Activated T-helper 1 cell treated with anti-CD3 and anti-CD28 coated beads, Interleukin-12 subunit alpha, Interleukin-12 subunit beta, Interleukin-2, Interleukin-4 antibody, amounts not matched to agents 30 ng/mL and 10 ng/mL and 1 ng/mL, durations not matched to agents 14 hours and 24 hours and 36 hours (primary cell): ENCODE data around the gene RNF224. TPM values are rescaled to one million over a fixed set of nuclear protein-coding genes. Genes with fewer than 3 reads are reported as not detected.
A peak's percentile ranks its signal among the peaks of the same experiment; 100 is the strongest.

Experiments
- DNase-seq: peaks from one replicate; pipeline ENCODE4 v3.0.0; 2021; ENCODE audit warnings: low spot score
- H3K27ac Mint-ChIP-seq: one replicate; pipeline ENCODE4 v1.8.0; 2021; ENCODE audit warnings: mild to moderate bottlenecking, mixed read lengths
- H3K27me3 Mint-ChIP-seq: one replicate; pipeline ENCODE4 v1.8.0; 2022; ENCODE audit warnings: mild to moderate bottlenecking, moderate library complexity, mixed read lengths; ENCODE audit not compliant: insufficient read depth
- H3K36me3 Mint-ChIP-seq: one replicate; pipeline ENCODE4 v1.8.0; 2021; ENCODE audit warnings: low read depth, mixed read lengths
- H3K4me1 Mint-ChIP-seq: one replicate; pipeline ENCODE4 v1.8.0; 2021; ENCODE audit warnings: low read depth, mixed read lengths
- H3K4me3 Mint-ChIP-seq: one replicate; pipeline ENCODE4 v1.8.0; 2021; ENCODE audit warnings: mild to moderate bottlenecking, moderate library complexity, mixed read lengths
- H3K9me3 Mint-ChIP-seq: one replicate; pipeline ENCODE4 v1.8.0; 2021; ENCODE audit warnings: mixed read lengths
- intact Hi-C: fragments of 100-400 bp; cut with micrococcal nuclease; formaldehyde crosslinking; loops from one replicate; pipeline ENCODE4 v1.15.1; 2024
- total RNA-seq: library from RNA; stranded (reverse); gene quantifications from 2 replicates; pipeline ENCODE4 v1.2.3, GENCODE V29; 2022

RNF224 gene
- 0.29 TPM in 1 of 2 replicates, not detected in the other for total RNA-seq

DNA sequence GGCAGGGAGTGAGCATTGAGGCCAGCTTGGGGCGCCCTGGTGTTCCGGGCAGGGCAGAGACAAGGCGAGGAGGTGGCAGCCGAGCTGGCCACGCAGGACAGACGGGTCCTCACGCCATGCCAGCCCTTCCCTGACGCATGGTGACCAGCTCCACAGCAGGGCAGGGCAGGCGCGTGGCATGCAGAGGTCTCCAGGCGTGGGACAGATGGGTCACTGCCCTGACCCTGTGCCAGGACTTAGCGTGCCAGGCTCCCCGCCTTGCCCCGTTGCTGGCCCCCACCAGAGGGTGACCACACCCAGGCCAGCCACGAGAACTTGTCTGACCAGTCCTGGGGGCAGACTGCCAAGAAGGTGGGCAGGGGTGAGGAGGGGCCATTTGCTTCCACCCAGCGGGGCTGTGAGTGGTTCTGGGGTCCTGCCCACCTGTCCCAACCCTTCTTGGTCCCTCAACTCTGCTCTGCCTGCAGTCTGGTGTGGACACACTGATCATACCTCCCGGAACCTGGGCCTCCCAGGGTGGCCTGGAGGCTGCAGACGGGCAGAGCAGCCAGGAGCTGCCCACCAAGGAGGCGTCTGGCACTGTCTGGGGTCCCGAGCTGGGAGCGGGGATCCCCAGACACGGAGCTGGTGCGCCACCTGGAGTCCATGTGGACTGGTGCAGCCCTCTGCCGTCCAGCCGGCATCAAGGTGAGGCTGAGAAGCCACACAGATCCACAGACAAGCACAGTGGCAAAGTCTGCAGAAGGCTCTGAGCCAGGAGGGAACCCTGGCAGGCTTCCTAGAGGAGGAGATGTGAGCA, at the start of gene RNF224:
TSS of gene RNF224 (plus strand) at position 449 of the 799 bp plus-strand sequence. CDS start 834 bp downstream, outside the sequence.
- Mint-ChIP-seq H3K27ac (no peak within 1 kb of the TSS), H3K4me3 (no peak within 1 kb of the TSS), H3K4me1 (peaks cover 5% of the 10 kb centered on the region), H3K9me3 (no peaks in the 10 kb centered on the region), H3K36me3 (no peaks in the 10 kb centered on the region), H3K27me3 (no peaks in the 10 kb centered on the region)
- DNase-seq = peak; percentile 73
- intact Hi-C loops = loop anchor here (1.0 kb wide), 3 partner anchors 9 to 109 kb away; no protein-coding TSS in a partner anchor

DNA sequence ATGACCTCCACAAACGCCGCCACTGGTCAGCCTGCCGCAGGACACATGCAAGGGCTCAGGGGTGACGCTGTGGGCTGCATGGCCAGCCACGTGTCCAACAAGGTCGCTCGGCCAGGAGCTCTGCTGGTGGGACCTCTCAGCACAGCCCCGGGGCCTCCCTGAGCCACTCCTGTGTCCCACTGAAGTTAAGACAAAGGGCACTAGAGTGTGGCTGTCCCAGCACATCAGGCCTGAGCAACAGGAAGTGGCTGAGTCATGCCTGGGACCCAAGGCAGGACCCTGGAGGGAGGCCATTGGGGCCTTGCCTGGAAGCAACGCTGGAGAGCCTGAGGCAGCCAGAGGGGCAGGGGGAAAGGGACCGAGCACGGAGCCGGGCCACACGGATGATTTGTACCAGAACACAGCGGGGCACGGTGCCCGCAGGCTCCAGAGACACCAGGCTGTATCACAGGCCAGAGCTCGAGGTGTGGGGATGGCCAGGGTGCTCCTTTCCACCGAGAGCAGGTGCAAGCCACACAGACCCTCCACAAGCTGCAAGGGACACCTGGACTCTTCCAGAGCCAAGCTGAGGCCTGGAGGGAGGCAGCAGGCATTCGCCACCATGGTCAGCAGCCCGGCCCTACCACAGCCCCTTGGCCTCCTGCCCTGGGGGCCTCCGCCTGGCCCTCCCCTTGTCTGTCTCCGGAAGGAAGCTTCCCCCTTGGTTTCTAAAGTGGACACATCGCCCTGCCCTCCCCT, 48.9 kb upstream of the RNF224 start:
- no peak overlapping the region for H3K27ac Mint-ChIP-seq
- H3K27me3 Mint-ChIP-seq = peaks cover 4% of the 10 kb centered on the region
- peaks cover 7% of the 10 kb centered on the region for H3K36me3 Mint-ChIP-seq

DNA sequence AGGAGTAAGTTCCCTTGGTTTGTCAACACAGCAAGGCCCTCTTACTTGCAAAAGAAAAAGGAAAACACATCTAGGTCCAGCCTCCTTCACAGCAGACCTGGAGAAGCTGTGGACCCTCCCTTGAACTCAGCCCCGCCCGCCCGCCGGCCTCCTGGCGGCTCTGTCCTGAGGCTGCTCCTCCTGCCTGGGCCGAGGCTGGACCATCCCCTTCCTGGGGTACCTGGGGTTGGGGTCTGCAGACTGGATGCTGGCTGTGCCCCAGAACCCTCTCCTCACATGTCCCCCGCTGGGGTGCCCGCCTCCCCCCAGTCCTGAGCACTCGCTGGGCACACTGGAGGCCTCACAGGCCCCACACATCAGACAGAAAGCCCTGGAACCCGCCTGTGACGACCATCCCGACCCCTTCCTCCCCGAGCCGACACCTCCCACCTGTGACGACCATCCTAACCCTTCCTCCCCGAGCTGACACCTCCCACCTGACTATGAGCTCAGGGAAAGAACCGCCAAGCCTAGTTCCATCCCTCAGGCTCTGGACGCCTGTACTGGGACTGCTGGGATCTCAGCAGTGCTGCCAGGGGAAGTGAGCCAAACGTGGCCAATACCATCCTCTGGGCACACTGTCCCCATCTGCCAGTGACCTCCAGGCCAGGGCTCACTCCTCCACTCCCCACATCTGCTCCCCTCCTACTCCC, 48.2 kb upstream of the RNF224 start:
- H3K4me3 Mint-ChIP-seq = no peak overlapping the region
- DNase-seq = no peak
- H3K36me3 Mint-ChIP-seq = peaks cover 9% of the 10 kb centered on the region
- no peak overlapping the region for H3K27ac Mint-ChIP-seq
- no peaks in the 10 kb centered on the region for H3K9me3 Mint-ChIP-seq
- intact Hi-C loops = no loop called here
- H3K4me1 Mint-ChIP-seq = no peaks in the 10 kb centered on the region
- no peaks in the 10 kb centered on the region for H3K27me3 Mint-ChIP-seq

More for the DNA sequence above, 48.9 kb upstream of the RNF224 start:
- intact Hi-C loops = no loop called here
- no peaks in the 10 kb centered on the region for H3K4me1 Mint-ChIP-seq
- DNase-seq = no peak
- no peak overlapping the region for H3K4me3 Mint-ChIP-seq
- no peaks in the 10 kb centered on the region for H3K9me3 Mint-ChIP-seq

DNA sequence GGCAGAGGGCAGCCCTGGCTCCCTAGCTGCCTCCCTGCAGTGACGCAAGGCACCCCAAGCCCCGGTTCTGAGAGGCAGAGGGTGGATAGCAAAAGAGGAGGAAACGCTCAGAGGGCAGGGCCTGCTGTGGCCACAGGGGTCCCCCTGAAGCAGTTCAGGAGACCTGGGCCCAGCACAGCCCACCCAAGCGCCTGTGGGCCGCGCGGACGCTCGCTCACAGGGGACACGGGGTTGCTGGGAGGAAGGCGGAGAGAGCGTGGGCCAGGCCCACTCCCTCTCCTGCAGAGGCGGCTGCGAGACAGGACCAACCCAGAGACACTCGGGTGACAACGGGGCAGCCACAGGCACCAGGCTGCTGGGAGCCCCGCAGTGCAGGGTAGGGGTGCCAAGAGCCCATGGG, 47.5 kb upstream of the RNF224 start:
- Mint-ChIP-seq H3K9me3 (no peaks in the 10 kb centered on the region), H3K4me1 (no peaks in the 10 kb centered on the region), H3K36me3 (peaks cover 14% of the 10 kb centered on the region), H3K4me3 (no peak overlapping the region), H3K27me3 (no peaks in the 10 kb centered on the region), H3K27ac (no peak overlapping the region)
- no peak for DNase-seq
- intact Hi-C loops = no loop called here

DNA sequence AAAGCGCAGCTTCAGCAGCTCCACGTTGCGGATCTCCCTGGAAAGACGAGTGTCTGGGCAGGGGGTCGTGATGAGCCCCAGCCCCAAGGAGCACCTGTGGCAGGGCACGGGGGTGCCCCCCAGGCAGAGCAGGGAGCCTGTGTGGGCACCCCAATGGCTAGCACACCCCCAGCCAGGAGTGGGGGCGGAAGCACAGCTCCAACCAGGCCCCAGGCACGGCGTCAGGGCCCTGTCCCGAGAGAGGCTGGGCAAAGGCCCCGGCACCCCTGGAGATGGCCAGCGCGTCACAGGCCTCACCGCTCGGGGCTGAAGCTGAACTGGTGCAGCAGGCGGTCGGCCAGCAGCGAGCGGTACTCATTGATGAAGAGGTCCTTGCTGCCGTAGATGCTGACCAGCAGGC, 46.8 kb upstream of the RNF224 start:
- H3K4me1 Mint-ChIP-seq = no peaks in the 10 kb centered on the region
- no peak overlapping the region for H3K27ac Mint-ChIP-seq
- no peaks in the 10 kb centered on the region for H3K27me3 Mint-ChIP-seq
- intact Hi-C loops = no loop called here
- H3K9me3 Mint-ChIP-seq = no peaks in the 10 kb centered on the region
- peaks cover 14% of the 10 kb centered on the region for H3K36me3 Mint-ChIP-seq
- H3K4me3 Mint-ChIP-seq = no peak overlapping the region
- no peak for DNase-seq

DNA sequence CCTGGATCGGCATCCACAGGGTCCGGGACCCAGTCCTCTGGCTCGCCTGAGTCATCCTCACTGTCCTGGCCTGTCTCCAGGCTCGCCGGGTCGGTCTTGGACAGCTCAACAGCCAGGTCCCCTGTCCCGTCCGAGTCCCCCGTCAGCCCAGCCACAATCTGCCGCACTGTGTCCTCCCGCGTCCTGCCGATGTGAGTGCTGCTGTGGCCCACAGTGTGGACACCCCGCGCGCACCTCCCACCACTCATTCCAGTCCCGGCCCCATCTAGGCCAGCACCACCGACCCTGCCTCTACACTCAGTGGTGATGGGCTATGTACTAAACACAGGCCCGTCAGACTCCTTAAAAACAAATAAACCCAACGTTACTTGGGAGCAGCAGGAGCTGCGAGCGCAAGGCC, 45.6 kb upstream of the RNF224 start:
- H3K36me3 Mint-ChIP-seq = peaks cover 11% of the 10 kb centered on the region
- no peaks in the 10 kb centered on the region for H3K9me3 Mint-ChIP-seq
- intact Hi-C loops = no loop called here
- H3K4me1 Mint-ChIP-seq = peaks cover 5% of the 10 kb centered on the region
- no peak overlapping the region for H3K27ac Mint-ChIP-seq
- DNase-seq = no peak
- H3K27me3 Mint-ChIP-seq = no peaks in the 10 kb centered on the region
- no peak overlapping the region for H3K4me3 Mint-ChIP-seq

DNA sequence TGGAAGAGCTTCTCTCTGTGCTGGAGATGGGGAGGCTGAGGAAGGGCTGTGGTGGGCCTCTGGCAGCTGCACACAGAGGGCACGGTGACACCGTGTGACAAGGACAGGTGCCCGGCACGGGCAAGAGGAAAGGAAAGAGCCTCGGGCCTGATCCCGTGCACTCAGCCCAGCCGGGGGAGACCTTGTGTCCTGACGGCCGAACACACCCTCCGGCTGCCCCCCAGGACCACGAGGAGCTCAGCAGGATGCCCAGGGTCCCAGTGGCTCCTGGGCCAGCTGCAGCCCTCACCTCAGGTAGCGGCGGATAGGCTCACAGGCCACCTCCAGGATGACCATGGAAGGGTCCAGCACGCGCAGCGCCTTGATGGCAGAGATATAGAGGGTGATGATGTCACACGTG, 44.5 kb upstream of the RNF224 start:
- DNase-seq = no peak
- Mint-ChIP-seq H3K27me3 (peaks cover 4% of the 10 kb centered on the region), H3K4me1 (peaks cover 16% of the 10 kb centered on the region), H3K4me3 (no peak overlapping the region), H3K9me3 (no peaks in the 10 kb centered on the region), H3K27ac (no peak overlapping the region), H3K36me3 (peaks cover 11% of the 10 kb centered on the region)
- intact Hi-C loops = no loop called here

DNA sequence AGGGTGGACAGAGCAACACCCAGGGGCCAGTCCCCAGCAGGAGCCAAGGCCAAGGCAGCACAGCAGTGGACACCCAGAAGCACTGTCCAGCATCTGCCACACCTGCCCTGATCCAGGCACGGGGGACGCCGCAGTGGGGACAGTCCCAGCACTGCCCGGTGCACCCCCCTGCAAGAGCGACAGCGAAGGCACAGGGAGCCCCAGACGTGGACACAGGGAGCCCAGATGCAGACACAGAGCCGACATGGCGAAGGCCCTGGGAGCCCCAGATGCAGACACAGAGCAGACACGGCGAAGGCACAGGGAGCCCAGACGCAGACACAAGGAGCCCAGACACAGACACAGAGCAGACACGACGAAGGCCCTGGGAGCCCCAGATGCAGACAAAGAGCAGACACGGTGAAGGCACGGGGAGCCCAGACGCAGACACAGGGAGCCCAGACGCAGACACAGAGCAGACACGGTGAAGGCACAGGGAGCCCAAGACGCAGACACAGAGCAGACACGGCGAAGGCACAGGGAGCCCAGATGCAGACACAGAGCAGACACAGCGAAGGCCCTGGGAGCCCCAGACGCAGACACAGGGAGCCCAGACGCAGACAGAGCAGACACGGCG, 43.2 kb upstream of the RNF224 start:
- no peak for DNase-seq
- H3K36me3 Mint-ChIP-seq = peaks cover 13% of the 10 kb centered on the region
- no peak overlapping the region for H3K27ac Mint-ChIP-seq
- H3K4me1 Mint-ChIP-seq = peaks cover 18% of the 10 kb centered on the region
- H3K27me3 Mint-ChIP-seq = peaks cover 4% of the 10 kb centered on the region
- intact Hi-C loops = no loop called here
- H3K4me3 Mint-ChIP-seq = no peak overlapping the region
- H3K9me3 Mint-ChIP-seq = no peaks in the 10 kb centered on the region

DNA sequence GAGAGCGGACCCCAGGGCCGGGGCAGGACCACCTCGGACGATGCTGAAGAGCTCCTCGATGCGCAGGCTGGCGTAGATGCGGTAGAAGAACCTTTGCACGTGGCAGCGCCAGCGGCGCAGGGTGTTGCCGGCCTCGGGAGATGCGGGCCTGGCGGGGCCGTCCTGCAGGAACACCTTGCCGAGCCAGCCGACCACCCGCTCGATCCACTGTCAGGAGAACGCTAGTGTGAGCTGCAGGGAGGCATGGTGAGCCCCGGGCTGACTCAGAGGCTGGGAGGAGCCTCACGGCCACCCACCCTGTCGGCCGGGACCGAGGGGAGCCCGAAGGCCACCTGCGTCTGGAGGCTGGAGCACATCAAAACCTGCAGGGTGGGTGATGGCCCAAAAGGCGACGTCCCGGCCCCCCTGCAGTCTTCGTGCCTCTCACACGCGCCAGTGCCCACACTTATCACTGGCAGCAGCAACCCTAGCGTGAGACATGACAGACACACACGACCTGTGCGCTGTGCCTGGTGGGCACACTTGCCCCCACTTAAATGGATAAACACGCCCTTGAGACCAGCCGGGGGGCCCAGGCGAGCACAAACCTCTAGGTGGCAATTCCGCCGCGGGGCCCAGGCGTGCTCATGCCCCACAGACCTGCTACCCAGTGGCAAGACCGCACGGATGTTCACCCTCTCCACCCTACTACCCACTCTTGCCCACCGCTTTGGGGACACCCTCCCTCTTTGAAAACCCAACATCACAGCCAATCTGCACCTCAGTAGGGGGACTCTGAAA, 42.2 kb upstream of the RNF224 start:
- H3K4me3 Mint-ChIP-seq = no peak overlapping the region
- intact Hi-C loops = no loop called here
- peaks cover 4% of the 10 kb centered on the region for H3K27me3 Mint-ChIP-seq
- H3K9me3 Mint-ChIP-seq = no peaks in the 10 kb centered on the region
- H3K36me3 Mint-ChIP-seq = peaks cover 14% of the 10 kb centered on the region
- H3K27ac Mint-ChIP-seq = no peak overlapping the region
- H3K4me1 Mint-ChIP-seq = peaks cover 24% of the 10 kb centered on the region
- DNase-seq = no peak

DNA sequence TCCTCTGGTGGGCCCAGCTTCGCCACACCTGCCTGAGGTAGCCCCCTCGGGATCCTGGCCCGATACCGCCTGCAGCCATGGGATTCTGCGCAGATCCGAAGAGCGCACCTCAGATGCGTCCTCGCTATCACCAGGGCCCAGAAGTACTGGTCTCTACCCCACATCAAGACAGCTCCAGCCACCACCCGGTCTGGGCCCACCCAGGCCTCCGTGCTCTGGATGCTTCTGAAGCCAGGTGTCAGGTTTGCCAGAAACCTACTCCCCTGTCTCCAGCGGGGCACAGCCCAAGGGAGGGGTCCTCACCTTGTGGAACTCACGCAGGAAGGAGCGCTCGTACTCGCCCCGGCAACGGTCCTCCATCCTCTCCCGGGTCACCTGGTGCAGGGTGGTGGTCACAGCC, 41.4 kb upstream of the RNF224 start:
- intact Hi-C loops = no loop called here
- H3K27me3 Mint-ChIP-seq = peaks cover 4% of the 10 kb centered on the region
- no peaks in the 10 kb centered on the region for H3K9me3 Mint-ChIP-seq
- H3K27ac Mint-ChIP-seq = no peak overlapping the region
- H3K4me3 Mint-ChIP-seq = no peak overlapping the region
- DNase-seq = no peak
- peaks cover 24% of the 10 kb centered on the region for H3K4me1 Mint-ChIP-seq
- peaks cover 16% of the 10 kb centered on the region for H3K36me3 Mint-ChIP-seq

DNA sequence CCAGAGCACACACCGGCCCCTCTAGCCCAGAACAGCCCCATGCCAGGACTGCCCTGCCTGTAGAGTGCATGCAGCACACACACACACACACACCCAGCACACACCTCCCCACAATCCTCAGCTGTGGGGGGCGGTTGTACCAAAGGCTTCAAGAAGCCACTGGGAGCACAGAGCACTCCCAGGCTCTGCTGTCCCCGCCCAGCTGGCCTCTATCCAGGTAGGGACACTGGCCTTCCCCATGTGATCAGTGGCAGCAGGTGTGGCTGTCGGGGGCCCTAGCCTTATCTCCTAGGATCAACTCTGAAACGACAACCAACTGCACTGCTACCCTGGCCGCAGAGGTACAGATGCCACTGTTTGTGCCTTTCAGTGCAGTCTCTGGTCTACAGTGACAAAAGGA, 40.9 kb upstream of the RNF224 start:
- intact Hi-C loops = no loop called here
- no peaks in the 10 kb centered on the region for H3K9me3 Mint-ChIP-seq
- H3K27me3 Mint-ChIP-seq = peaks cover 4% of the 10 kb centered on the region
- peaks cover 24% of the 10 kb centered on the region for H3K4me1 Mint-ChIP-seq
- no peak overlapping the region for H3K27ac Mint-ChIP-seq
- H3K4me3 Mint-ChIP-seq = peak overlapping the region; percentile 92
- DNase-seq = no peak
- peaks cover 16% of the 10 kb centered on the region for H3K36me3 Mint-ChIP-seq

DNA sequence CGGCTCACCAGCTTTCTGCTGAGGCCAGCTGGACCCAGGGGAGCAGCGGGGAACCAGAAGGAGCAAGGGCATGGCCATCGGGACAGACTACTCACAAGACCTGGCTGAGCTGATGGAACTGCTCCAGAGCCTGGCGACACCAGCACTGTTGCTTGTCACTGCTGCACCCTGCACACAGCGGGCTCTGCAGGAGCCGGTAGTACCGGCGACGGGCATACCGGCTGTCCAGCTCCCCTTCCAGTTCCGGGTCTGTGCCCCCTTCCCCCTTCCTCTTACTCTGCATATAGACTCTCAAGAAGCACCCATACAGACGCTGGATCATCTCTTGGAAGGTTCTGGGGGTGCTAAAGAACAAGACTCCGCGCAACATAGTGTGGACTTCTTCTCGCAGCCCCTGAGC, 39.9 kb upstream of the RNF224 start:
- Mint-ChIP-seq H3K4me1 (peaks cover 24% of the 10 kb centered on the region), H3K27me3 (peaks cover 4% of the 10 kb centered on the region), H3K36me3 (peaks cover 13% of the 10 kb centered on the region), H3K27ac (peak overlapping the region; percentile 86), H3K9me3 (no peaks in the 10 kb centered on the region), H3K4me3 (peak overlapping the region; percentile 92)
- no peak for DNase-seq
- intact Hi-C loops = no loop called here
